Forelimb muscle (tissue), 1 donor: Measurements from ENCODE around the gene CEBPA. TPM values are rescaled to one million over a fixed set of nuclear protein-coding genes. Genes with fewer than 3 reads are reported as not detected.
"Not testable (repeated sequence)": the region's sequence is repeated elsewhere in the genome, so short reads cannot be mapped to it uniquely, and the experiment has no call there.

ENCODE experiments used
- DNase-seq: peaks from one replicate; pipeline ENCODE4 v3.0.0-alpha.2; 2013; ENCODE audit warnings: low read depth
- polyA plus RNA-seq: library from polyadenylated mRNA; unstranded; fragments of 120-200 nt; gene quantifications from one replicate; pipeline ENCODE4 v1.2.1, GENCODE V29; 2013; ENCODE audit not compliant: insufficient read length

The CEBPA gene
- polyA plus RNA-seq, 1 donor, result 4.4 TPM

- DNase-seq, result no peak
These were observed 22.3 kb upstream of the CEBPA start for GRCh38 chr19:33324628-33325027.

GRCh38 chr19:33323093-33323820 is 20.9 kb upstream of the CEBPA start:
- no peak for DNase-seq

GRCh38 chr19:33320636-33321035 is 18.3 kb upstream of the CEBPA start:
- DNase-seq, result no peak

- not testable (repeated sequence) for DNase-seq
These were observed 15.7 kb upstream of the CEBPA start for GRCh38 chr19:33317991-33318390.

GRCh38 chr19:33317517-33317916 is 15.2 kb upstream of the CEBPA start:
- no peak for DNase-seq

- no peak for DNase-seq
These were observed 14.4 kb upstream of the CEBPA start for GRCh38 chr19:33316541-33317264.

GRCh38 chr19:33312808-33313207 is 10.5 kb upstream of the CEBPA start:
- DNase-seq, result not testable (repeated sequence)

- DNase-seq, result no peak
These were observed 9.7 kb upstream of the CEBPA start for GRCh38 chr19:33312065-33312464.

- no peak for DNase-seq
These were observed 9.0 kb upstream of the CEBPA start for GRCh38 chr19:33311326-33311682.

- no peak for DNase-seq
These were observed 8.4 kb upstream of the CEBPA start for GRCh38 chr19:33310606-33311325.

- no peak for DNase-seq
These were observed 7.5 kb upstream of the CEBPA start for GRCh38 chr19:33309826-33310225.

- no peak for DNase-seq
These were observed 4.8 kb upstream of the CEBPA start for GRCh38 chr19:33306853-33307792.

- no peak for DNase-seq
These were observed 3.9 kb upstream of the CEBPA start for GRCh38 chr19:33306191-33306590.

GRCh38 chr19:33304760-33305647 is 2.7 kb upstream of the CEBPA start:
- DNase-seq, result no peak

GRCh38 chr19:33304371-33304759 is 2.0 kb upstream of the CEBPA start:
- no peak for DNase-seq

- no peak for DNase-seq
These were observed 1.5 kb upstream of the CEBPA start for GRCh38 chr19:33303791-33304345.

- DNase-seq, result no peak
These were observed 848 bp upstream of the CEBPA start for GRCh38 chr19:33302974-33303790.

GRCh38 chr19:33301900-33302174 is 497 bp downstream of the CEBPA start:
- DNase-seq, result no peak

GRCh38 chr19:33301144-33301899 is 1.0 kb downstream of the CEBPA start:
- no peak for DNase-seq
